H1 (cell line): ENCODE measurements around the gene TMEM269. TPM values are rescaled to one million over a fixed set of nuclear protein-coding genes. Genes with fewer than 3 reads are reported as not detected.
"Not testable (repeated sequence)": the region's sequence is repeated elsewhere in the genome, so short reads cannot be mapped to it uniquely, and the experiment has no call there.

Experiments
- CTCF ChIA-PET: fragments of 300-600 bp; sonication (Branson Sonifier 250); formaldehyde crosslinking; loops from one replicate; lab custom pipeline; 2021; ENCODE audit not compliant: partially characterized antibody; lab: Charles Lee
- POLR2A ChIA-PET: fragments of 300-600 bp; sonication (Branson Sonifier 250); formaldehyde crosslinking; loops from one replicate; lab custom pipeline; 2021; ENCODE audit warnings: inconsistent platforms; ENCODE audit not compliant: partially characterized antibody; lab: Charles Lee
- DNase-seq, 2 experiments: peaks; one replicate each; pipeline versions ENCODE4 v3.0.0 to v3.0.0-alpha.2; 2010 to 2022; ENCODE audit warnings: low spot score in 2 of 2, low read depth in 1 of 2, mixed read lengths in 1 of 2
- FAIRE-seq: peaks from 2 replicates; lab custom pipeline; 2011; peaks lifted over from hg19 to GRCh38; lab: Jason Lieb, UNC
- H2AFZ ChIP-seq: 2 replicates; pipeline ENCODE4 v1.8.1; 2012; ENCODE audit warnings: low read length, inconsistent platforms
- H2AK5ac ChIP-seq: 2 replicates; pipeline ENCODE4 v1.6.1; 2013; ENCODE audit warnings: low read depth, low read length
- H2BK120ac ChIP-seq: replicated peaks from 2 replicates; pipeline ENCODE3; 2013; ENCODE audit warnings: low read depth, low read length, inconsistent platforms
- H2BK12ac ChIP-seq: 2 replicates; pipeline ENCODE4 v1.6.1; 2013; ENCODE audit warnings: low read depth, low read length
- H2BK15ac ChIP-seq: 2 replicates; pipeline ENCODE4 v1.6.1; 2013; ENCODE audit warnings: low read length
- H2BK20ac ChIP-seq: 2 replicates; pipeline ENCODE4 v1.6.1; 2013; ENCODE audit warnings: low read length
- H2BK5ac ChIP-seq: 2 replicates; pipeline ENCODE4 v1.6.1; 2013; ENCODE audit warnings: low read depth, low read length
- H3K14ac ChIP-seq: 2 replicates; pipeline ENCODE4 v1.6.1; 2013; ENCODE audit warnings: inconsistent platforms; ENCODE audit not compliant: insufficient read length
- H3K18ac ChIP-seq: 2 replicates; pipeline ENCODE4 v1.6.1; 2013; ENCODE audit warnings: low read length; ENCODE audit errors: extremely low read depth
- H3K23ac ChIP-seq: 2 replicates; pipeline ENCODE4 v1.6.1; 2013; ENCODE audit warnings: inconsistent platforms; ENCODE audit not compliant: insufficient read length
- H3K23me2 ChIP-seq: 2 replicates; pipeline ENCODE4 v1.6.1; 2013; ENCODE audit warnings: low read depth, low read length
- H3K27ac ChIP-seq: 2 replicates; pipeline ENCODE4 v1.6.1; 2011; ENCODE audit warnings: low read depth, low read length, inconsistent platforms
- H3K27me3 ChIP-seq, 4 experiments: replicated peaks in 1 of 4; 1 replicate in 1 of 4; 2 replicates in 3 of 4; pipeline versions ENCODE4 v1.6.1 to v1.8.1; 2011 to 2013; ENCODE audit warnings: low read length in 3 of 4, mild to moderate bottlenecking in 3 of 4, inconsistent platforms in 2 of 4, mixed read lengths in 2 of 4, moderate library complexity in 1 of 4; ENCODE audit not compliant: control insufficient read depth in 3 of 4, insufficient read depth in 3 of 4; ENCODE audit errors: extremely low read depth in 1 of 4
- H3K36me3 ChIP-seq, 4 experiments: 2 replicates each; pipeline versions ENCODE4 v1.6.1 to v1.8.1; 2011 to 2013; ENCODE audit warnings: mild to moderate bottlenecking in 4 of 4, low read length in 3 of 4, moderate library complexity in 2 of 4, control low read depth in 1 of 4, inconsistent platforms in 1 of 4; ENCODE audit not compliant: insufficient read depth in 4 of 4, control insufficient read depth in 2 of 4
- H3K4ac ChIP-seq: replicated peaks from 2 replicates; pipeline ENCODE3; 2013; ENCODE audit warnings: low read length, low read depth, mixed read lengths, inconsistent platforms; ENCODE audit not compliant: insufficient read length
- H3K4me1 ChIP-seq, 4 experiments: replicated peaks in 1 of 4; 1 replicate in 1 of 4; 2 replicates in 3 of 4; pipeline versions ENCODE4 v1.6.1 to v1.8.1; 2011 to 2013; ENCODE audit warnings: low read length in 3 of 4, inconsistent platforms in 2 of 4, mixed read lengths in 1 of 4; ENCODE audit not compliant: insufficient read depth in 4 of 4, control insufficient read depth in 3 of 4
- H3K4me2 ChIP-seq, 2 experiments: 2 replicates each; pipeline versions ENCODE4 v1.6.1 to v1.8.1; 2011 to 2013; ENCODE audit warnings: low read depth in 2 of 2, low read length in 2 of 2, control low read depth in 1 of 2, inconsistent platforms in 1 of 2, mild to moderate bottlenecking in 1 of 2; ENCODE audit not compliant: insufficient read depth in 1 of 2
- H3K4me3 ChIP-seq, 4 experiments: fragments of 200-600, 300-600 bp in 1 of 4; sonication (generic), shearing (Covaris generic), sonication (Bioruptor Twin) in 1 of 4; 2 replicates each; pipeline versions ENCODE4 v1.5.1 to v1.8.1; 2011 to 2016; ENCODE audit warnings: low read length in 4 of 4, low read depth in 3 of 4, control low read depth in 2 of 4, inconsistent platforms in 2 of 4, mild to moderate bottlenecking in 2 of 4, mixed read lengths in 1 of 4, moderate library complexity in 1 of 4; ENCODE audit not compliant: insufficient read depth in 2 of 4; ENCODE audit errors: extremely low read depth in 1 of 4
- H3K56ac ChIP-seq: replicated peaks from 2 replicates; pipeline ENCODE3; 2013; ENCODE audit warnings: low read depth, mild to moderate bottlenecking, mixed read lengths, low read length, inconsistent platforms; ENCODE audit not compliant: insufficient read length
- H3K79me1 ChIP-seq: 2 replicates; pipeline ENCODE4 v1.6.1; 2013; ENCODE audit warnings: low read depth, low read length, control low read depth
- H3K79me2 ChIP-seq, 2 experiments: 2 replicates each; pipeline versions ENCODE4 v1.6.1 to v1.8.1; 2012 to 2013; ENCODE audit warnings: low read length in 2 of 2, mild to moderate bottlenecking in 2 of 2, inconsistent platforms in 1 of 2; ENCODE audit not compliant: insufficient read depth in 2 of 2, control insufficient read depth in 1 of 2
- H3K9ac ChIP-seq, 4 experiments: replicated peaks in 1 of 4; 1 replicate in 1 of 4; 2 replicates in 3 of 4; pipeline versions ENCODE4 v1.6.1 to v1.8.1; 2011 to 2013; ENCODE audit warnings: low read depth in 3 of 4, low read length in 3 of 4, control low read depth in 2 of 4, mild to moderate bottlenecking in 2 of 4, moderate library complexity in 2 of 4, inconsistent platforms in 1 of 4; ENCODE audit errors: extremely low read depth in 1 of 4
- H3K9me3 ChIP-seq, 2 experiments: 2 replicates each; pipeline versions ENCODE4 v1.6.1 to v1.8.1; 2012 to 2013; ENCODE audit warnings: mild to moderate bottlenecking in 2 of 2, moderate library complexity in 2 of 2, control low read depth in 1 of 2, inconsistent platforms in 1 of 2, low read depth in 1 of 2, low read length in 1 of 2, mixed read lengths in 1 of 2; ENCODE audit not compliant: insufficient read depth in 2 of 2
- H4K20me1 ChIP-seq, 2 experiments: replicated peaks in 1 of 2; 2 replicates each; pipeline versions ENCODE3 to v1.8.1; 2011 to 2013; ENCODE audit warnings: inconsistent platforms in 2 of 2, low read length in 2 of 2, mild to moderate bottlenecking in 1 of 2; ENCODE audit not compliant: insufficient read depth in 2 of 2, control insufficient read depth in 1 of 2
- H4K5ac ChIP-seq: 2 replicates; pipeline ENCODE4 v1.6.1; 2013; ENCODE audit warnings: low read length, low read depth, mixed read lengths, inconsistent platforms; ENCODE audit not compliant: insufficient read length
- H4K8ac ChIP-seq: 2 replicates; pipeline ENCODE4 v1.8.0; 2013; ENCODE audit warnings: mild to moderate bottlenecking, moderate library complexity, low read length, inconsistent platforms; ENCODE audit not compliant: insufficient read depth; ENCODE audit errors: extremely low read depth
- H4K91ac ChIP-seq: replicated peaks from 2 replicates; pipeline ENCODE3; 2013; ENCODE audit warnings: low read length, mixed read lengths, inconsistent platforms; ENCODE audit not compliant: insufficient read length
- BRCA1 ChIP-seq: IDR thresholded peaks from 2 replicates; pipeline ENCODE4 v1.6.1; 2012; ENCODE audit warnings: low read depth, low read length, improper control_type of control experiment
- HDAC2 ChIP-seq, 2 experiments: fragments of 300-600 bp in 1 of 2; sonication (generic) in 1 of 2; IDR thresholded peaks; 2 replicates each; pipeline ENCODE4 v1.6.1; 2011 to 2012; ENCODE audit warnings: low read depth in 2 of 2, low read length in 2 of 2, mild to moderate bottlenecking in 2 of 2, moderate library complexity in 2 of 2, borderline replicate concordance in 1 of 2, inconsistent platforms in 1 of 2
- KDM1A ChIP-seq: fragments of 200-600, 300-600 bp; sonication (generic); IDR thresholded peaks from 2 replicates; pipeline ENCODE4 v1.7.1; 2016; ENCODE audit warnings: mild to moderate bottlenecking, low read length, borderline replicate concordance
- MAFK ChIP-seq: IDR thresholded peaks from 2 replicates; pipeline ENCODE4 v1.6.1; 2012; ENCODE audit warnings: low read depth, mild to moderate bottlenecking, improper control_type of control experiment, low read length
- WGBS, 2 experiments: shearing (Covaris generic) in 1 of 2; methylation state at CpG; one replicate each; pipeline versions ENCODE4 v1.1.6 to v1.1.7; 2013 to 2015; ENCODE audit warnings: low lambda C conversion rate in 2 of 2, mixed read lengths in 2 of 2, inconsistent platforms in 1 of 2, low coverage in 1 of 2, missing lambda C conversion rate in 1 of 2; ENCODE audit not compliant: insufficient replicate concordance in 2 of 2, insufficient coverage in 1 of 2, insufficient read length in 1 of 2; ENCODE audit errors: extremely low coverage in 1 of 2, missing lambda C conversion rate in 1 of 2; 5-methylcytosine and 5-hydroxymethylcytosine counted together
- polyA plus RNA-seq, 7 experiments: library from polyadenylated mRNA; depleted of rRNA in 3 of 7; stranded (reverse) in 5 of 7; unstranded in 2 of 7; fragments of >200 nt in 5 of 7; fragments of 200-250 nt in 2 of 7; gene quantifications; 1 replicate in 5 of 7; 2 replicates in 1 of 7; 4 replicates in 1 of 7; pipeline versions ENCODE4 v1.2.1 to v1.2.3, GENCODE V29; 2011 to 2013; ENCODE audit warnings: missing spikeins in 2 of 7, mixed read lengths in 2 of 7
- total RNA-seq: library from RNA; stranded (reverse); fragmentation: NEBNext Ultra II Directional; extraction: Animal tissue kit (Norgen Biotek cat#: 25700); gene quantifications from 2 replicates; pipeline ENCODE4 v1.2.1, GENCODE V29; 2021
- TF ChIP-seq, protein P1 (sequence below): IDR thresholded peaks from 2 replicates; pipeline ENCODE4 v1.6.1; 2012; ENCODE audit warnings: low read length, inconsistent platforms

The TMEM269 gene
- total and polyA plus RNA-seq, 2 of the 8 experiments (the other 6 are each of a cell fraction or from before 2014, with no cell fraction given), result 0.14 to 0.35 TPM

DNA sequence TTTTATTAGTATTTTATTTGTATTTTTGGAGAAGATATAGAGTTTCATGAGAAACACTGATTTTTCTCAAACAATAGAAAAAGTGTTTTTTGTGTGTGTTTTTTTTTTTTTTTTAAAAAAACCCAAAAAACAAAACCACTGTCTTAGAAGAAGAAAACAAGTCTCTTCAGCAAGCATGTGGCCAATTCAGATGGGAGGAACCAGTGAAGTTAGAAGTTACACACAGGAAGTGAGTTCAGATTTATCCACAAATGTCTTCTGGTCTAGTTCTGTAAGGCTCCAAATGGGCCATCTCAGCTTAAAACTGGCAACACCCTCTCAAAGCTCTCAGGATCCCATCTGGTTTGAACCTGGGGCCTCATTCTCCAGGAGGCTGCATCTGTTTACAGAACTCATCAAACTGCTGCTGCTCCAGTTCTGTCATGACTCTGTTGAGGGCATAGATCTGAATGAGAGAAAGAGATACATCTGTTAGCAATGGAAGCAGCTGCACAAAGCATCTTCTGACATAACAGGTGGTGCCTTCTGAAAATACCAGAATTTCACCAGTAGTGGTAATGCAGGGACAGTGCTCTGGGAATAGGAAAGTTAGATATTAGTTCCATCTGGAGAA is 22.4 kb downstream of the TMEM269 start (continued):
- TF ChIP-seq, protein P1, sequence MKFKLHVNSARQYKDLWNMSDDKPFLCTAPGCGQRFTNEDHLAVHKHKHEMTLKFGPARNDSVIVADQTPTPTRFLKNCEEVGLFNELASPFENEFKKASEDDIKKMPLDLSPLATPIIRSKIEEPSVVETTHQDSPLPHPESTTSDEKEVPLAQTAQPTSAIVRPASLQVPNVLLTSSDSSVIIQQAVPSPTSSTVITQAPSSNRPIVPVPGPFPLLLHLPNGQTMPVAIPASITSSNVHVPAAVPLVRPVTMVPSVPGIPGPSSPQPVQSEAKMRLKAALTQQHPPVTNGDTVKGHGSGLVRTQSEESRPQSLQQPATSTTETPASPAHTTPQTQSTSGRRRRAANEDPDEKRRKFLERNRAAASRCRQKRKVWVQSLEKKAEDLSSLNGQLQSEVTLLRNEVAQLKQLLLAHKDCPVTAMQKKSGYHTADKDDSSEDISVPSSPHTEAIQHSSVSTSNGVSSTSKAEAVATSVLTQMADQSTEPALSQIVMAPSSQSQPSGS, result no peak
- TF ChIP-seq HDAC2 (IDR thresholded peaks at IDR 0.05; ENCODE audit: borderline replicate concordance in 1 of 2, low read depth in 2 of 2, low read length in 2 of 2), result no peak
- TF ChIP-seq KDM1A, result no peak
- TF ChIP-seq MAFK, result no peak
- TF ChIP-seq BRCA1, result no peak

DNA sequence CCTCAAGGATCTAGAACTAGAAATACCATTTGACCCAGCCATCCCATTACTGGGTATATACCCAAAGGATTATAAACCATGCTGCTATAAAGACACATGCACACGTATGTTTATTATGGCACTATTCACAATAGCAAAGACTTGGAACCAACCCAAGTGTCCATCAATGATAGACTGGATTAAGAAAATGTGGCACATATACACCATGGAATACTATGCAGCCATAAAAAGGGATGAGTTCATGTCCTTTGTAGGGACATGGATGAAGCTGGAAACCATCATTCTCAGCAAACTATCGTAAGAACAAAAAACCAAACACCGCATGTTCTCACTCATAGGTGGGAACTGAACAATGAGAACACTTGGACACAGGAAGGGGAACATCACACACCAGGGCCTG is 30.0 kb downstream of the TMEM269 start:
- DNase-seq, H3K79me2 ChIP-seq, H3K4ac ChIP-seq, H3K27me3 ChIP-seq, H4K5ac ChIP-seq, H2AK5ac ChIP-seq, H2BK20ac ChIP-seq, H2BK120ac ChIP-seq, H3K23me2 ChIP-seq, CTCF ChIA-PET, H3K27ac ChIP-seq, H3K4me2 ChIP-seq, H3K79me1 ChIP-seq, H2BK15ac ChIP-seq, H3K4me3 ChIP-seq, H2BK12ac ChIP-seq, H3K9ac ChIP-seq, FAIRE-seq, H3K56ac ChIP-seq, H4K91ac ChIP-seq, H2BK5ac ChIP-seq, H3K18ac ChIP-seq, H3K36me3 ChIP-seq, H3K23ac ChIP-seq, H3K14ac ChIP-seq, H4K8ac ChIP-seq, H3K9me3 ChIP-seq, H2AFZ ChIP-seq, H4K20me1 ChIP-seq, H3K4me1 ChIP-seq: not testable (repeated sequence)
- WGBS, 2 experiments, result 90% methylated on average over 1 of the region's 3 CpGs; no CpG with 5 or more reads in 1 of the 2 experiments
- POLR2A ChIA-PET, result interaction anchor here (2.0 kb wide), 1 partner anchor 15 kb away, joined by 8 read pairs; no protein-coding TSS in a partner anchor
